BJ (cell line): Measurements from ENCODE around the gene PHF2. TPM values are rescaled to one million over a fixed set of nuclear protein-coding genes. Genes with fewer than 3 reads are reported as not detected.

Experiments
- CTCF ChIA-PET: fragments of 350-600 bp; formaldehyde crosslinking; extraction: SDS; loops from one replicate; lab custom pipeline; 2021; ENCODE audit warnings: antibody characterized with exemption, inconsistent platforms; lab: Yijun Ruan, JAX
- POLR2A ChIA-PET: fragments of 300-600 bp; sonication (Branson Sonifier 250); formaldehyde crosslinking; extraction: SDS; loops from one replicate; lab custom pipeline; 2021; ENCODE audit warnings: antibody characterized with exemption; lab: Charles Lee
- DNase-seq: peaks from one replicate; pipeline ENCODE4 v3.0.0-alpha.2; 2011; ENCODE audit warnings: low read depth
- H3K27me3 ChIP-seq: 2 replicates; pipeline ENCODE4 v1.6.0; 2011; ENCODE audit warnings: low read length; ENCODE audit not compliant: control insufficient read depth, insufficient read depth
- H3K36me3 ChIP-seq: 2 replicates; pipeline ENCODE4 v1.5.1; 2011; ENCODE audit warnings: low read length; ENCODE audit not compliant: control insufficient read depth, insufficient read depth
- H3K4me3 ChIP-seq: 2 replicates; pipeline ENCODE4 v1.5.1; 2011; ENCODE audit warnings: low read depth, mild to moderate bottlenecking, control low read depth, low read length
- CTCF ChIP-seq: IDR thresholded peaks from 2 replicates; pipeline ENCODE4 v1.5.1; 2011; ENCODE audit warnings: low read depth, mild to moderate bottlenecking, control low read depth, inconsistent platforms, low read length, moderate library complexity; ENCODE audit not compliant: insufficient read depth
- polyA plus RNA-seq: library from polyadenylated mRNA; depleted of rRNA; stranded (reverse); fragments of >200 nt; gene quantifications from 2 replicates; pipeline ENCODE4 v1.2.3, GENCODE V29; 2011

The PHF2 gene
- polyA plus RNA-seq, 1 experiment, result 9.4 TPM

GRCh38 chr9:93662952-93663572 is 86.7 kb downstream of the PHF2 start:
- no peaks in the 10 kb centered on the region for H3K27me3 ChIP-seq
- TF ChIP-seq CTCF, result no peak
- H3K36me3 ChIP-seq, result peaks cover 19% of the 10 kb centered on the region
- DNase-seq, result no peak
- ChIA-PET POLR2A (no interaction called here), CTCF (no interaction called here)
- H3K4me3 ChIP-seq, result no peak overlapping the region

GRCh38 chr9:93663877-93664548 is 87.6 kb downstream of the PHF2 start:
- no peak for DNase-seq
- peaks cover 15% of the 10 kb centered on the region for H3K36me3 ChIP-seq
- no peaks in the 10 kb centered on the region for H3K27me3 ChIP-seq
- no peak overlapping the region for H3K4me3 ChIP-seq
- CTCF ChIA-PET, result interaction anchor here (1.4 kb wide), 1 partner anchor 18 kb away, joined by 5 read pairs; no protein-coding TSS in a partner anchor
- TF ChIP-seq CTCF, result no peak
- POLR2A ChIA-PET, result no interaction called here

- POLR2A ChIA-PET, result no interaction called here
- no peaks in the 10 kb centered on the region for H3K27me3 ChIP-seq
- no peak for TF ChIP-seq CTCF
- peaks cover 13% of the 10 kb centered on the region for H3K36me3 ChIP-seq
- no peak for DNase-seq
- no peak overlapping the region for H3K4me3 ChIP-seq
- CTCF ChIA-PET, result interaction anchor here (1.4 kb wide), 1 partner anchor 18 kb away, joined by 5 read pairs; no protein-coding TSS in a partner anchor
These were observed 88.3 kb downstream of the PHF2 start for GRCh38 chr9:93664549-93665120.

- Histone ChIP-seq H3K4me3 (no peak overlapping the region), H3K27me3 (no peaks in the 10 kb centered on the region), H3K36me3 (peaks cover 13% of the 10 kb centered on the region)
- no peak for TF ChIP-seq CTCF
- ChIA-PET POLR2A (no interaction called here), CTCF (interaction anchor here (1.4 kb wide), 1 partner anchor 17 kb away, joined by 5 read pairs; no protein-coding TSS in a partner anchor)
- no peak for DNase-seq
These were observed 88.8 kb downstream of the PHF2 start for GRCh38 chr9:93665128-93665636.
